ENCODE data around the gene GLB1L. TPM values are rescaled to one million over a fixed set of nuclear protein-coding genes. Genes with fewer than 3 reads are reported as not detected.

GLB1L gene
- total RNA-seq, 4 donors from 2014 or later = 2.5 to 9.8 (median 5.4) TPM

DNA sequence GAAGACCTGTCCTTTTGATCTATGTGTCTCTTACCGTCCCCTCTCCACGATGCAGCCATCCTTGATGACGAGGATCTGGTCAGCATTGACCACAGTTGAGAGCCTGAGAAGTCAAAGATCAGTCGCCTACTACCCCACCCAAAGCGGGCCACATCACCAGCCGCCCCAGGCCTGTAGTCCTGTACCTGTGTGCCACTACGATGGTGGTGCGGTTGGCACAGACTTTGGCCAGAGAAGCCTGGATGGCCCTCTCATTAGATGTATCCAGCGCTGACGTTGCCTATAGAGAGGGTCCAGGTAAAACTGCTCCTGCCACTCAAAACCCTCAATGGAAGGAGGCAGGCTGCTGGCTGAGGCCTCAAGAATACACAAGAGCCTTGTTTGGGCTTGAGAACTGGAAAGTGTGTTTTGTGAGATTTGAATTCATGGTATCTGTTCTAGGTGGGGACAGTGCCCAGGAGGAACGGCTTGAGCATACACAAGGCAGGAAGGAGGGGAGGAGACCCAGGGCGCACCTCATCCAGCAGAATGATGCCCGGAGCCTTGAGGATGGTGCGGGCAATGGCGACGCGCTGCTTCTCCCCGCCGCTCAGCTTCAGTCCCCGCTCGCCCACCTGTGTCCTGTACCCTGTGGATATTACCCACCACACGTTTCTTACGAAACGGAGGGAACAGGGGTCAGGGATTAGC is 34.9 kb downstream of the GLB1L start:
- Histone ChIP-seq H3K4me3 (no peak overlapping the region), H3K4me1 (peaks cover 26% of the 10 kb centered on the region), H3K27ac (no peak overlapping the region), H3K27me3 (no peaks in the 10 kb centered on the region), H3K36me3 (peaks cover 65% of the 10 kb centered on the region), H3K9me3 (no peaks in the 10 kb centered on the region)
- 92% methylated on average over 24 of the region's 24 CpGs for WGBS
- TF ChIP-seq POLR2AphosphoS5 (IDR thresholded peaks at IDR 0.05) (no peak), EP300 (IDR thresholded peaks at IDR 0.05) (no peak), POLR2A (IDR thresholded peaks at IDR 0.05) (no peak)
- TF ChIP-seq, protein P1, sequence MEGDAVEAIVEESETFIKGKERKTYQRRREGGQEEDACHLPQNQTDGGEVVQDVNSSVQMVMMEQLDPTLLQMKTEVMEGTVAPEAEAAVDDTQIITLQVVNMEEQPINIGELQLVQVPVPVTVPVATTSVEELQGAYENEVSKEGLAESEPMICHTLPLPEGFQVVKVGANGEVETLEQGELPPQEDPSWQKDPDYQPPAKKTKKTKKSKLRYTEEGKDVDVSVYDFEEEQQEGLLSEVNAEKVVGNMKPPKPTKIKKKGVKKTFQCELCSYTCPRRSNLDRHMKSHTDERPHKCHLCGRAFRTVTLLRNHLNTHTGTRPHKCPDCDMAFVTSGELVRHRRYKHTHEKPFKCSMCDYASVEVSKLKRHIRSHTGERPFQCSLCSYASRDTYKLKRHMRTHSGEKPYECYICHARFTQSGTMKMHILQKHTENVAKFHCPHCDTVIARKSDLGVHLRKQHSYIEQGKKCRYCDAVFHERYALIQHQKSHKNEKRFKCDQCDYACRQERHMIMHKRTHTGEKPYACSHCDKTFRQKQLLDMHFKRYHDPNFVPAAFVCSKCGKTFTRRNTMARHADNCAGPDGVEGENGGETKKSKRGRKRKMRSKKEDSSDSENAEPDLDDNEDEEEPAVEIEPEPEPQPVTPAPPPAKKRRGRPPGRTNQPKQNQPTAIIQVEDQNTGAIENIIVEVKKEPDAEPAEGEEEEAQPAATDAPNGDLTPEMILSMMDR (IDR thresholded peaks at IDR 0.05) = no peak
- peak in 1 of 2 donors; percentile 46 for DNase-seq (ENCODE audit: low spot score in 2 of 2)

DNA sequence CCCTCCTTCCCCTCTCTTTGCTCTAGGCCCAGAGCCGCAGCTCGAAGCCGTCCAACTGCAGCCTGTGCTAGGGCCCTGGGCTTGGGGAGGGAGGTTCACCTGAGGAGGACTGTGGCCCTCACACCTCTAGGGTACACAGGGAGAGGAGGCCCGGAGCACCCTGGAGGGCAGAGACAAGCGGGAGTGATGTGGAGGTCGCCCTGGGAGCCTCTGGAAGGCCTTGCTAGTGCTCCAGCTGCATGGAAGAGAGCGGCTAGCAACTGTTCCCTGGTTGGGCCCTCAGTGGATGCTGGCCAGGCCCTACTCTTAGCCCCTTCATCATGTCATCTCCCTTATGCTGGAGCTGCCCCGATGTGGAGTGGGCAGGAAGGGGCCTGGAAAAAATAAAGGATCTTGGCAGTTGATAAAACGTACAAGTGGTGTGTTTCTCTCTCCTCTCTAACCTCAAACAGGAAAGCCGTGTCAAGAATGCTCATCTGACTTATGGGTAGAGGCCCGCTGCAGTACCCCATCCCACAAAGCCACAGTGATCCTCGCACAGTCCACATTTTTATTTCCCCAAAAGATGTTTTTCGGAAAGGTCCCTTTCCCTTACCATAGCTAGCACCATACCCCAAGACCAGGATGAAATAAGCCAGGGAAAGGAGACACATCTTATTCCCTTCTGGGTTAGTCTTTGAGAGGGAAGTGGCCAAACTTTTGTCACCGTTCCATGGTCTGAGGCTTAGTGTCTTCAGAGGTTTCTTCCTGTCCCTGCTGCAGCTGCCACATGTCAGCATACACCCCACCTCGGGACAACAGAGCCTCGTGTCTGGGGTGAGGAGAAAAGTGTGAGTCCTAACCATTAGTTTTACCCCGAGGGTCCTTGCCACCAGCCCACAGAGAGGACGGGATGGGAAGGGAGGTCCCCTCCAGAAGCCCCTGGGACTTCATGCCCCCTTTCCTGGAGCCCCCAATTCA is 35.7 kb downstream of the GLB1L start:
- peaks cover 56% of the 10 kb centered on the region for H3K36me3 ChIP-seq
- H3K27me3 ChIP-seq = no peaks in the 10 kb centered on the region
- 70% methylated on average over 18 of the region's 18 CpGs for WGBS
- H3K27ac ChIP-seq = no peak overlapping the region
- H3K4me3 ChIP-seq = no peak overlapping the region
- TF ChIP-seq EP300 (IDR thresholded peaks at IDR 0.05) = no peak
- TF ChIP-seq, protein P1 (IDR thresholded peaks at IDR 0.05) = no peak
- no peak for TF ChIP-seq POLR2A (IDR thresholded peaks at IDR 0.05)
- TF ChIP-seq POLR2AphosphoS5 (IDR thresholded peaks at IDR 0.05) = no peak
- DNase-seq (ENCODE audit: low spot score in 2 of 2) = peak in 1 of 2 donors; percentile 59
- peaks cover 26% of the 10 kb centered on the region for H3K4me1 ChIP-seq
- H3K9me3 ChIP-seq = no peaks in the 10 kb centered on the region

DNA sequence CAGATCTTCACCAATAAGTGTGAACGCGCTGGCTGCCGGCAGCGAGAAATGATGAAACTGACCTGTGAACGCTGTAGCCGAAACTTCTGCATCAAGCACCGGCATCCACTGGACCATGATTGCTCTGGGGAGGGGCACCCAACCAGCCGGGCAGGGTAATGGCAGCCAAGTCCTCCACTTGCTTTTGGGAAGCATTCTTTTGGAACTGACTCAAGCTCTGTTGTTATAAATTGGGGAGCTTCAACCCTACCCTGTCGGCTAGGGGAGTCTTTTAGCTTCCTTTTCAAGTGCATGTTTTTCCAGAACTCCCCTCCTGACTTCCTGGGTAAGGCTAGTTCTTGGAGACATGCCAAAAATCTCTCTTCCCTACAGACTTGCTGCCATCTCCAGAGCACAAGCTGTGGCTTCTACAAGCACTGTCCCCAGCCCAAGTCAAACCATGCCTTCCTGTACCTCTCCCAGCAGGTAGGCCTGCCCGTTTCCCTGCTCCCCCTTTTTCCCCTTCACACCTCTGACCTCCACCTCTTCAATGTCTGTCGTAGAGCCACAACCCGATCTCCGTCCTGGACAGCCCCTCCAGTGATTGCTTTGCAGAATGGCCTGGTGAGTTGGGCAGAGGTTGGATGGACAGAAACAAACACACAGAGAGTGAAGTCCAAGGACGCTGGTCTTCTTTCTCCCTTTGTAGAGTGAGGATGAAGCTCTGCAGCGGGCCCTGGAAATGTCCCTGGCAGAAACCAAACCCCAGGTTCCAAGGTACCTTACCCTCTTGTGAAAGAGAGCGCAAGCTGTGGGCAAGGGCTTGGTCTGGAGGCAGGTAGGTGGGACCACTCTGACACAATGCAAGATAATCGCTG is 37.1 kb downstream of the GLB1L start:
- Histone ChIP-seq H3K9me3 (no peaks in the 10 kb centered on the region), H3K27me3 (no peaks in the 10 kb centered on the region), H3K4me1 (peaks cover 26% of the 10 kb centered on the region), H3K27ac (no peak overlapping the region), H3K4me3 (no peak overlapping the region), H3K36me3 (peaks cover 44% of the 10 kb centered on the region)
- WGBS = 65% methylated on average over 17 of the region's 17 CpGs
- TF ChIP-seq POLR2A (IDR thresholded peaks at IDR 0.05) (no peak), EP300 (IDR thresholded peaks at IDR 0.05) (no peak), POLR2AphosphoS5 (IDR thresholded peaks at IDR 0.05) (no peak)
- TF ChIP-seq, protein P1 (IDR thresholded peaks at IDR 0.05) = no peak
- peak in 1 of 2 donors; percentile 55 for DNase-seq (ENCODE audit: low spot score in 2 of 2)

- Histone ChIP-seq H3K27ac (peak overlapping the region; percentile 94), H3K4me1 (peaks cover 26% of the 10 kb centered on the region), H3K4me3 (peak overlapping the region; percentile 88), H3K9me3 (no peaks in the 10 kb centered on the region), H3K36me3 (peaks cover 36% of the 10 kb centered on the region), H3K27me3 (no peaks in the 10 kb centered on the region)
- WGBS = 12% methylated on average over 20 of the region's 22 CpGs
- peak in 1 of 2 donors; percentile 59 for DNase-seq (ENCODE audit: low spot score in 2 of 2)
- no peak for TF ChIP-seq POLR2A (IDR thresholded peaks at IDR 0.05)
- TF ChIP-seq, protein P1 (IDR thresholded peaks at IDR 0.05) = no peak
- no peak for TF ChIP-seq POLR2AphosphoS5 (IDR thresholded peaks at IDR 0.05)
- no peak for TF ChIP-seq EP300 (IDR thresholded peaks at IDR 0.05)
These were observed 37.9 kb downstream of the GLB1L start for GRCh38 chr2:219207134-219207883.

Data from suprapubic skin (tissue), 4 donors.